Hepatocyte (in vitro differentiated cells): Measurements from ENCODE around the gene DTX3.
"Not testable (repeated sequence)": the region's sequence is repeated elsewhere in the genome, so short reads cannot be mapped to it uniquely, and the experiment has no call there.

Experiments used
- CTCF ChIP-seq: fragments of 200-600 bp; sonication (generic); IDR thresholded peaks from 2 replicates; pipeline ENCODE4 v1.5.1; 2016; ENCODE audit warnings: antibody characterized with exemption, mild to moderate bottlenecking; ENCODE audit not compliant: poor library complexity
- EZH2 ChIP-seq: fragments of 200-600 bp; sonication (generic); IDR thresholded peaks from 2 replicates; pipeline ENCODE4 v1.6.1; 2016; ENCODE audit warnings: antibody characterized with exemption, mild to moderate bottlenecking, borderline replicate concordance
- EZH2phosphoT487 ChIP-seq: fragments of 200-600 bp; sonication (generic); IDR thresholded peaks from one replicate; pipeline ENCODE4 v1.6.1; 2018; ENCODE audit warnings: antibody characterized with exemption, mild to moderate bottlenecking, low read depth, moderate library complexity; ENCODE audit not compliant: unreplicated experiment, severe bottlenecking

GRCh38 chr12:57588951-57589610 is 15.5 kb upstream of the DTX3 start:
- not testable (repeated sequence) for TF ChIP-seq CTCF, EZH2, EZH2phosphoT487
